ENCODE data around the gene MMAB.

- TF ChIP-seq POLR2AphosphoS5 (IDR thresholded peaks at IDR 0.05) (no peak), CTCF (IDR thresholded peaks at IDR 0.05) (no peak), EP300 (IDR thresholded peaks at IDR 0.05) (no peak), POLR2A (IDR thresholded peaks at IDR 0.05; ENCODE audit: low read depth) (no peak)
Observed at GRCh38 chr12:109531411-109531810, 41.9 kb downstream of the MMAB start.

Data from esophagus muscularis mucosa (tissue), 4 donors.